CD14-positive monocyte (primary cell): ENCODE data around the gene KCNK3. TPM values are rescaled to one million over a fixed set of nuclear protein-coding genes. Genes with fewer than 3 reads are reported as not detected.
"Not testable (repeated sequence)": the region's sequence is repeated elsewhere in the genome, so short reads cannot be mapped to it uniquely, and the experiment has no call there.

Experiments
- DNase-seq, 3 donors: peaks; one replicate each; pipeline ENCODE4 v3.0.0-alpha.2; 2011 to 2022
- H2AFZ ChIP-seq: 2 replicates; pipeline ENCODE4 v1.6.0; 2012; ENCODE audit warnings: mild to moderate bottlenecking, low read depth, low read length, inconsistent platforms; ENCODE audit not compliant: insufficient read depth, poor library complexity, severe bottlenecking
- H3K27ac ChIP-seq, 2 donors: 1 replicate in 1 of 2; 2 replicates in 1 of 2; pipeline ENCODE4 v1.5.1; 2012 to 2013; ENCODE audit warnings: low read length in 2 of 2, control low read depth in 1 of 2, inconsistent platforms in 1 of 2, low read depth in 1 of 2, mild to moderate bottlenecking in 1 of 2
- H3K27me3 ChIP-seq, 2 donors: one replicate each; pipeline versions ENCODE4 v1.6.0 to v1.6.1; 2011 to 2013; ENCODE audit warnings: low read length in 2 of 2; ENCODE audit not compliant: control insufficient read depth in 2 of 2, insufficient read depth in 2 of 2
- H3K36me3 ChIP-seq, 2 donors: replicated peaks in 1 of 2; 1 replicate in 1 of 2; 2 replicates in 1 of 2; pipeline versions ENCODE4 v1.5.1 to v1.6.1; 2012 to 2013; ENCODE audit warnings: low read length in 2 of 2, control low read depth in 1 of 2, inconsistent platforms in 1 of 2, mild to moderate bottlenecking in 1 of 2; ENCODE audit not compliant: insufficient read depth in 2 of 2, control insufficient read depth in 1 of 2
- H3K4me1 ChIP-seq, 2 donors: 1 replicate in 1 of 2; 2 replicates in 1 of 2; pipeline versions ENCODE4 v1.5.1 to v1.6.1; 2012 to 2013; ENCODE audit warnings: low read length in 2 of 2, control low read depth in 1 of 2, inconsistent platforms in 1 of 2, mild to moderate bottlenecking in 1 of 2, moderate library complexity in 1 of 2; ENCODE audit not compliant: insufficient read depth in 2 of 2, control insufficient read depth in 1 of 2
- H3K4me2 ChIP-seq: replicated peaks from 2 replicates; pipeline ENCODE3; 2012; ENCODE audit warnings: low read length, moderate library complexity, mild to moderate bottlenecking; ENCODE audit not compliant: poor library complexity, severe bottlenecking; ENCODE audit errors: extremely low read depth
- H3K4me3 ChIP-seq, 3 experiments: fragments of 200-600 bp in 1 of 3; sonication (generic) in 1 of 3; replicated peaks in 1 of 3; 1 replicate in 2 of 3; 2 replicates in 1 of 3; pipeline ENCODE4 v1.5.1; 2011 to 2013; ENCODE audit warnings: low read length in 3 of 3, mild to moderate bottlenecking in 3 of 3, control low read depth in 2 of 3, low read depth in 2 of 3, inconsistent platforms in 1 of 3, moderate library complexity in 1 of 3
- H3K79me2 ChIP-seq: 2 replicates; pipeline ENCODE4 v1.6.0; 2012; ENCODE audit warnings: mild to moderate bottlenecking, control low read depth, inconsistent platforms, low read length, moderate library complexity; ENCODE audit not compliant: insufficient read depth
- H3K9ac ChIP-seq: 2 replicates; pipeline ENCODE4 v1.6.0; 2017; ENCODE audit warnings: low read length, mild to moderate bottlenecking; ENCODE audit not compliant: insufficient read depth, poor library complexity, severe bottlenecking
- H3K9me3 ChIP-seq, 2 donors: replicated peaks in 1 of 2; 1 replicate in 1 of 2; 2 replicates in 1 of 2; pipeline versions ENCODE4 v1.5.1 to v1.6.1; 2012 to 2013; ENCODE audit warnings: low read length in 2 of 2, control low read depth in 1 of 2; ENCODE audit not compliant: control insufficient read depth in 1 of 2, insufficient read depth in 1 of 2
- H4K20me1 ChIP-seq: 2 replicates; pipeline ENCODE4 v1.6.0; 2012; ENCODE audit warnings: mild to moderate bottlenecking, low read length, control low read depth, moderate library complexity; ENCODE audit not compliant: insufficient read depth
- H3K27ac Mint-ChIP-seq, 7 donors: one replicate each; pipeline ENCODE4 v1.8.0; 2020; ENCODE audit warnings: mild to moderate bottlenecking in 7 of 7, mixed read lengths in 7 of 7, moderate library complexity in 6 of 7, inconsistent platforms in 2 of 7
- H3K27me3 Mint-ChIP-seq, 3 donors: one replicate each; pipeline ENCODE4 v1.8.0; 2021 to 2022; ENCODE audit warnings: low read depth in 3 of 3, mild to moderate bottlenecking in 3 of 3, mixed read lengths in 3 of 3, moderate library complexity in 3 of 3, inconsistent platforms in 1 of 3
- H3K36me3 Mint-ChIP-seq, 2 donors: one replicate each; pipeline ENCODE4 v1.8.0; 2020; ENCODE audit warnings: mixed read lengths in 2 of 2, inconsistent platforms in 1 of 2, mild to moderate bottlenecking in 1 of 2
- H3K4me1 Mint-ChIP-seq: one replicate; pipeline ENCODE4 v1.8.0; 2020; ENCODE audit warnings: mild to moderate bottlenecking, mixed read lengths
- H3K4me3 Mint-ChIP-seq, 2 donors: one replicate each; pipeline ENCODE4 v1.8.0; 2020; ENCODE audit warnings: mild to moderate bottlenecking in 2 of 2, mixed read lengths in 2 of 2, moderate library complexity in 1 of 2
- H3K9me3 Mint-ChIP-seq, 7 donors: one replicate each; pipeline ENCODE4 v1.8.0; 2020 to 2022; ENCODE audit warnings: mixed read lengths in 7 of 7, mild to moderate bottlenecking in 6 of 7, moderate library complexity in 6 of 7, inconsistent platforms in 2 of 7
- CTCF ChIP-seq: fragments of 200-600 bp; IDR thresholded peaks from one replicate; pipeline ENCODE4 v1.8.0; 2022; ENCODE audit warnings: antibody characterized with exemption, mild to moderate bottlenecking
- WGBS: methylation state at CpG from one replicate; pipeline ENCODE4 v1.1.5; 2013; ENCODE audit warnings: missing lambda C conversion rate; ENCODE audit not compliant: insufficient coverage; 5-methylcytosine and 5-hydroxymethylcytosine counted together
- intact Hi-C, 2 donors: fragments of 100-400 bp; cut with micrococcal nuclease; formaldehyde crosslinking; loops; one replicate each; pipeline versions ENCODE4 v1.15.0 to v1.15.1; 2023
- polyA plus RNA-seq, 3 donors: library from polyadenylated mRNA; depleted of rRNA in 1 of 3; unstranded in 2 of 3; stranded (reverse) in 1 of 3; fragments of 300-500 nt in 2 of 3; fragments of >200 nt in 1 of 3; fragmentation: Illumina TruSeq in 2 of 3; gene quantifications; 1 replicate in 2 of 3; 2 replicates in 1 of 3; pipeline ENCODE4 v1.2.3, GENCODE V29; 2012 to 2021

The KCNK3 gene
- polyA plus RNA-seq, 3 donors = not detected

- DNase-seq = no peak
- Histone ChIP-seq H4K20me1 (no peaks in the 10 kb centered on the region), H3K4me1 (no peaks in the 10 kb centered on the region), H3K27ac (no peak overlapping the region), H3K9ac (no peak overlapping the region), H3K9me3 (no peaks in the 10 kb centered on the region), H3K27me3 (no peaks in the 10 kb centered on the region), H3K79me2 (no peaks in the 10 kb centered on the region), H3K4me2 (no peak overlapping the region), H3K4me3 (no peak overlapping the region), H3K36me3 (no peaks in the 10 kb centered on the region), H2AFZ (no peak overlapping the region)
- Mint-ChIP-seq H3K9me3 (peaks cover 0 to 9% (median 2%) of the 10 kb centered on the region in 7 donors), H3K4me1 (peaks cover 4% of the 10 kb centered on the region), H3K4me3 (no peak overlapping the region), H3K36me3 (no peaks in the 10 kb centered on the region), H3K27ac (no peak overlapping the region), H3K27me3 (peaks cover 3 to 9% (median 9%) of the 10 kb centered on the region in 3 donors)
- no peak for TF ChIP-seq CTCF
- intact Hi-C loops = no loop called here
- WGBS = 85% methylated on average over 10 of the region's 13 CpGs
These were observed 39.1 kb upstream of the KCNK3 start for GRCh38 chr2:26653207-26654060.

GRCh38 chr2:26654061-26654340 lies 38.5 kb upstream of the KCNK3 start:
- H3K36me3 Mint-ChIP-seq = no peaks in the 10 kb centered on the region

GRCh38 chr2:26655120-26655519 lies 37.4 kb upstream of the KCNK3 start:
- H3K4me2 ChIP-seq, intact Hi-C loops, H3K9ac ChIP-seq, H3K4me3 Mint-ChIP-seq, H3K79me2 ChIP-seq, H3K36me3 Mint-ChIP-seq, H3K4me1 Mint-ChIP-seq, H3K27me3 ChIP-seq, H3K27ac ChIP-seq, H3K36me3 ChIP-seq, DNase-seq, H3K4me1 ChIP-seq, H3K9me3 ChIP-seq, H3K27ac Mint-ChIP-seq, H3K4me3 ChIP-seq, H4K20me1 ChIP-seq, H2AFZ ChIP-seq: not testable (repeated sequence)
- Mint-ChIP-seq H3K27me3 (peaks cover 3 to 11% (median 7%) of the 10 kb centered on the region in 3 donors), H3K9me3 (peaks cover under 1 to 22% (median 11%) of the 10 kb centered on the region in 7 donors)
- WGBS = 0% methylated on average over 1 of the region's 1 CpG

More at GRCh38 chr2:26654061-26654340, 38.5 kb upstream of the KCNK3 start:
- H3K4me3 Mint-ChIP-seq = no peak overlapping the region
- H3K27me3 Mint-ChIP-seq = peaks cover 3 to 11% (median 9%) of the 10 kb centered on the region in 3 donors
- H3K9ac ChIP-seq = no peak overlapping the region
- intact Hi-C loops = no loop called here
- H3K4me2 ChIP-seq = no peak overlapping the region
- no peaks in the 10 kb centered on the region for H3K4me1 ChIP-seq
- no peak for DNase-seq
- TF ChIP-seq CTCF = no peak
- no peak overlapping the region for H3K27ac ChIP-seq
- peaks cover 1 to 5% of the 10 kb centered on the region in 2 donors for H3K9me3 ChIP-seq
- no peaks in the 10 kb centered on the region for H3K36me3 ChIP-seq
- H3K27me3 ChIP-seq = no peaks in the 10 kb centered on the region
- H3K4me1 Mint-ChIP-seq = peaks cover 4% of the 10 kb centered on the region
- H3K27ac Mint-ChIP-seq = no peak overlapping the region
- H3K4me3 ChIP-seq = no peak overlapping the region
- H2AFZ ChIP-seq = no peak overlapping the region
- 94% methylated on average over 3 of the region's 3 CpGs for WGBS
- no peaks in the 10 kb centered on the region for H4K20me1 ChIP-seq
- no peaks in the 10 kb centered on the region for H3K79me2 ChIP-seq
- H3K9me3 Mint-ChIP-seq = peaks cover 0 to 13% (median 3%) of the 10 kb centered on the region in 7 donors
